Choroid plexus epithelial cell (primary cell): ENCODE results near the gene TTC28.

Source experiments
- DNase-seq: peaks from one replicate; pipeline ENCODE4 v3.0.0-alpha.2; 2010; ENCODE audit warnings: low read depth
- H3K4me3 ChIP-seq: 2 replicates; pipeline ENCODE4 v1.5.1; 2011; ENCODE audit warnings: low read depth, mild to moderate bottlenecking, control low read depth, low read length, moderate library complexity
- TF ChIP-seq, protein P1 (sequence below): conservative IDR thresholded peaks from 2 replicates; pipeline ENCODE4 v1.5.1; 2011; ENCODE audit warnings: low read depth, mild to moderate bottlenecking, control low read depth, inconsistent platforms, low read length, moderate library complexity

Gene TTC28

GRCh38 chr22:28029201-28029948 is 650.3 kb downstream of the TTC28 start:
- H3K4me3 ChIP-seq: no peak overlapping the region
- DNase-seq: no peak
- TF ChIP-seq, protein P1, sequence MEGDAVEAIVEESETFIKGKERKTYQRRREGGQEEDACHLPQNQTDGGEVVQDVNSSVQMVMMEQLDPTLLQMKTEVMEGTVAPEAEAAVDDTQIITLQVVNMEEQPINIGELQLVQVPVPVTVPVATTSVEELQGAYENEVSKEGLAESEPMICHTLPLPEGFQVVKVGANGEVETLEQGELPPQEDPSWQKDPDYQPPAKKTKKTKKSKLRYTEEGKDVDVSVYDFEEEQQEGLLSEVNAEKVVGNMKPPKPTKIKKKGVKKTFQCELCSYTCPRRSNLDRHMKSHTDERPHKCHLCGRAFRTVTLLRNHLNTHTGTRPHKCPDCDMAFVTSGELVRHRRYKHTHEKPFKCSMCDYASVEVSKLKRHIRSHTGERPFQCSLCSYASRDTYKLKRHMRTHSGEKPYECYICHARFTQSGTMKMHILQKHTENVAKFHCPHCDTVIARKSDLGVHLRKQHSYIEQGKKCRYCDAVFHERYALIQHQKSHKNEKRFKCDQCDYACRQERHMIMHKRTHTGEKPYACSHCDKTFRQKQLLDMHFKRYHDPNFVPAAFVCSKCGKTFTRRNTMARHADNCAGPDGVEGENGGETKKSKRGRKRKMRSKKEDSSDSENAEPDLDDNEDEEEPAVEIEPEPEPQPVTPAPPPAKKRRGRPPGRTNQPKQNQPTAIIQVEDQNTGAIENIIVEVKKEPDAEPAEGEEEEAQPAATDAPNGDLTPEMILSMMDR: no peak

- no peak for DNase-seq
- TF ChIP-seq, protein P1: no peak
Measured at GRCh38 chr22:28027453-28028448, 651.9 kb downstream of the TTC28 start.

GRCh38 chr22:28025866-28026575 is 653.6 kb downstream of the TTC28 start:
- H3K4me3 ChIP-seq: no peak overlapping the region
- no peak for DNase-seq
- TF ChIP-seq, protein P1: no peak

More at GRCh38 chr22:28027453-28028448, 651.9 kb downstream of the TTC28 start:
- H3K4me3 ChIP-seq: no peak overlapping the region

- TF ChIP-seq, protein P1: no peak
- H3K4me3 ChIP-seq: no peak overlapping the region
- DNase-seq: no peak
Measured at GRCh38 chr22:28025333-28025732, 654.3 kb downstream of the TTC28 start.

DNA sequence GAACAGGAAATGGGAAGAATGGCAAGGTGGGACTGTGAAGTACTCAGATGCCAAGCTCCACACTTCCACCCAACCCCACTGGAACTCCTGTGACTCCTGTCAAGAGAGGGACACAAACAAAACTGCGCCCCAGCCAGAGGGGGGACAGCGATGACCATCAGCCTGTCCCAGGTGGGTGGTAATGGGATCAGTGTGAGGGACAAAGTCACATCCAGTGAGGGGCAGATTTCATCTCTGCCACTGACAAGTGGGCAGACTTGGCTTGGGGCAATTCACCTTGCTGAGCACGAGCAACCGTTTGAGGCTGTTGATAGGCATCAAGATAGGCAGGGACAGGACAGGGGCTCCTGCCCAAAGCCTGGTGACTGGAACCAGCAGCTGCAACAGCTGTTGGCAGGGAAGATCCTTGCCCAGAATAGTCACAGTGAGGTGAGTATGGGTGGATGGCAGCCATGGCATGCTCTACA is 655.2 kb downstream of the TTC28 start:
- H3K4me3 ChIP-seq: no peak overlapping the region
- DNase-seq: no peak
- TF ChIP-seq, protein P1: no peak

DNA sequence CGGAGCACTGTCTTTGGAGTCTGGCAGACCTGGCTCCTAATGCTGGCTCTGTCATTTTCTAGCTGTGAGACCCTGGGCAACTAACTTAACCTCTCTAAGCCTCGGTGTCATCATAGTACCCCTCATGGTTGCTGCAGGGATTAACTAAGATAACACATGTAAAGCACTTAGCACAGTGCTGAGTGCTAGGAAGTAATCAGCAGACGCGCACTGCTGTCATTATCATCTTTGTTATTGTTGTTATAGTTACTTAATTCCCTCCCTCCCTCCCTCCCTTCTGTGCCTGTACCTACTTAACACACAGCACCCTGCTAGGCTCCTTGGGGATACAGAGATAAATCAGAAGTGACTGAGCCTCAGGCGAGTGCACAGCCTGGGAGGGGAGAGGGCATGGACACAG is 655.9 kb downstream of the TTC28 start:
- no peak overlapping the region for H3K4me3 ChIP-seq
- DNase-seq: no peak
- TF ChIP-seq, protein P1: no peak
